Measurements from ENCODE around the gene TEX38.

The TEX38 gene

DNA sequence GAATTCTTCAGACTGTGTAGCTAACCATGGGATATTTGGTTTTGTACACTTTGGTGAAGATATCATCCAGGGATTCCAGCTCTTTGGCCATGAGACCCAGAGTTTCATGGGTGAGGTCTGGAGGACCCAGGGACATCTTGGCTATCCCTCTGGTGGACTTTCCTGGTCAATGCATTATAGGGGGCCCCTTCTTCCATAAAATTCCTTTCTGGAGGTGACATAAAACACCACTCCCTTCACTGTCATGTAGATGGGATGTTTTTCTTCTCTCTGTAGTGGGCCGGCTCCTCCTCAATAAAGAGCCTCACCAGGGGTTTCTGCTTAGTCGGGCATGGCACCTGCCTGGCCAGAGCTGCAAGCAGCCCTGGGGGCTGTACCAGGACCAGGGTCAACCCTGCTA is 5.7 kb upstream of the TEX38 start:
- H3K4me3 ChIP-seq (IDR thresholded peaks at IDR 0.05; ENCODE audit: insufficient read depth, low read depth, low read length) = no peak overlapping the region
- H3K4me2 ChIP-seq = no peak overlapping the region
- H3K4me1 ChIP-seq (ENCODE audit: low read depth, poor library complexity, severe bottlenecking) = peaks cover 7% of the 10 kb centered on the region
- no peaks in the 10 kb centered on the region for H3K36me3 ChIP-seq (ENCODE audit: insufficient read depth)
- no peak overlapping the region for H3K9ac ChIP-seq
- no peak overlapping the region for H2AFZ ChIP-seq (ENCODE audit: low read depth)
- no peaks in the 10 kb centered on the region for H3K79me2 ChIP-seq (ENCODE audit: insufficient read depth, low read depth)
- no peak overlapping the region for H3K27ac ChIP-seq
- no peaks in the 10 kb centered on the region for H3K27me3 ChIP-seq (ENCODE audit: insufficient read depth, low read depth)
- no peaks in the 10 kb centered on the region for H4K20me1 ChIP-seq (ENCODE audit: insufficient read depth)
- TF ChIP-seq, protein P1, sequence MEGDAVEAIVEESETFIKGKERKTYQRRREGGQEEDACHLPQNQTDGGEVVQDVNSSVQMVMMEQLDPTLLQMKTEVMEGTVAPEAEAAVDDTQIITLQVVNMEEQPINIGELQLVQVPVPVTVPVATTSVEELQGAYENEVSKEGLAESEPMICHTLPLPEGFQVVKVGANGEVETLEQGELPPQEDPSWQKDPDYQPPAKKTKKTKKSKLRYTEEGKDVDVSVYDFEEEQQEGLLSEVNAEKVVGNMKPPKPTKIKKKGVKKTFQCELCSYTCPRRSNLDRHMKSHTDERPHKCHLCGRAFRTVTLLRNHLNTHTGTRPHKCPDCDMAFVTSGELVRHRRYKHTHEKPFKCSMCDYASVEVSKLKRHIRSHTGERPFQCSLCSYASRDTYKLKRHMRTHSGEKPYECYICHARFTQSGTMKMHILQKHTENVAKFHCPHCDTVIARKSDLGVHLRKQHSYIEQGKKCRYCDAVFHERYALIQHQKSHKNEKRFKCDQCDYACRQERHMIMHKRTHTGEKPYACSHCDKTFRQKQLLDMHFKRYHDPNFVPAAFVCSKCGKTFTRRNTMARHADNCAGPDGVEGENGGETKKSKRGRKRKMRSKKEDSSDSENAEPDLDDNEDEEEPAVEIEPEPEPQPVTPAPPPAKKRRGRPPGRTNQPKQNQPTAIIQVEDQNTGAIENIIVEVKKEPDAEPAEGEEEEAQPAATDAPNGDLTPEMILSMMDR (conservative IDR thresholded peaks at IDR 0.05; ENCODE audit: low read depth, low read length) = no peak

DNA sequence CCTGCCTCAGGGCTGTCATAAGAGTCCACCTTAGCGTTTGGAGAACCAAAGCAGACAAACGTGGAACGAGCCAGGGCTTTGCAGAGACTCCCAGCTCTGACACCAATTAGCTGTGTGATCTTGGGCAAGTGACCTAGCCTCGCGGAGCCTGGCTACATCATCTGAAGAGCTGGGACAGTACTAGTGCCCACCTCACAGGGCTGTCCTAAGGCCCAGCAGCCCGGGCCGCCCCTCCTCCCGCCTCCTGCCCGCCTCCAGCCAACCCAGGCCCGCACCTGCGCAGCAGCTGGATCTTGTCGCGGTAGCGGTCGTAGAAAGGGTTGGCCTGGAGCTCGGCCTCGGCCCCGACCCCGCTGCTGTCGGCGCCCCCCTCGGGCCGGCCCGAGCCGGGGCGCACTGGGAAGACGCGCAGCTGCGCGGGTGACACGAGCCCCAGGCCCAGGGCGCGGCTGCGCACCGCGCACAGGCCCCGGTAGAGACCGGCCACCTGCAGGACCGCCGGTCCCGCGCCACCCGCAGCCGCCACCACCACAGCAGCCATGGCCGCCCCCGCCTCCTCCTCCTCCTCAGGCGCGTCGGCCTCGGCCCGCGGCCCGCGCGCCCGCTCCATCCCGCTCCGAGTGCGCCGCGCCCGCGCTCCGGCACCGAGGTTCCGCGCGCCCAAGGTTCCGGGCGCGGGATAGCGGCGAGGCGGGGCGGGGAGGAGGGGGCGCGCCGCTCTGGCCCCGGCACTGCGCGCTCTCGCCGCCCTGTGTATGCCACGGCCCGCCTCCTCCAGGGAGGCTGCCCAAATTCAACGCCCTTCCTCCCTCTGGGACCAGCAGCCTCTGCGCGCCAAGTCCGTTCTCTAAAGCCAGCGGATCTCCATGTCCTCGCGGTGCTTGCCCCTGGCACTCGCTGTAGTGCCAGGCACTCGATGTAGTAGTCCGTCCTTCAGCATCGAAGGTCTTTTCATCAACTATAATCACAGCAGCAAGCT is 3.6 kb upstream of the TEX38 start, which contains the start of gene ATPAF1:
Gene ATPAF1, minus strand, starts transcription at position 583 of the 979 bp plus-strand sequence. Its CDS starts 42 bp downstream, at position 541.
- H3K4me3 ChIP-seq (IDR thresholded peaks at IDR 0.05; ENCODE audit: insufficient read depth, low read depth, low read length) = peak within 1 kb of the TSS; percentile 40
- peak within 1 kb of the TSS; percentile 92 for H3K4me2 ChIP-seq
- H4K20me1 ChIP-seq (ENCODE audit: insufficient read depth) = no peaks in the 10 kb centered on the region
- H3K9ac ChIP-seq = peak within 1 kb of the TSS; percentile 52; the same call in 1 of the 2 replicates
- no peak within 1 kb of the TSS for H3K27ac ChIP-seq
- no peaks in the 10 kb centered on the region for H3K36me3 ChIP-seq (ENCODE audit: insufficient read depth)
- peak within 1 kb of the TSS; percentile 76 for H2AFZ ChIP-seq (ENCODE audit: low read depth)
- TF ChIP-seq, protein P1 (conservative IDR thresholded peaks at IDR 0.05; ENCODE audit: low read depth, low read length) = no peak
- H3K27me3 ChIP-seq (ENCODE audit: insufficient read depth, low read depth) = no peaks in the 10 kb centered on the region
- H3K4me1 ChIP-seq (ENCODE audit: low read depth, poor library complexity, severe bottlenecking) = peaks cover 7% of the 10 kb centered on the region
- no peaks in the 10 kb centered on the region for H3K79me2 ChIP-seq (ENCODE audit: insufficient read depth, low read depth)

DNA sequence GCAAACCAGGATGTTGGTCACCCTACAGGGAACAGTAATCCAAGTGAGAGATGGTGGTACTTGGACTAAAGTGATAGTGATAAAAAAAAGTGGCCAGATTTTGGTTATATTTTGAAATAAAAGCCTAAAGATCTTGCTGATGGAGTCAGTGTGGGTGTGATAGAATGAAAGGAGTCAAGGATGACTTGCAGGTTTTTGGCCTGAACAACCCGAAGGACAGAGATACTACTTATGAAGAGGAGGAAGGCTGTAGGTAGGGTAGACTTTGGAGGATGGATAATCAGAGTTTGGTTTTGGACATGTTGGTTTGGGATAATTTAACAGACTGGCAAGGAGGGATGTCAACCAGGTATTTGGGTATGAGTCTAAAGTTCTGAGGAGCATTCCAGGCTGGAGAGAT is 1.5 kb upstream of the TEX38 start:
- no peaks in the 10 kb centered on the region for H4K20me1 ChIP-seq (ENCODE audit: insufficient read depth)
- no peaks in the 10 kb centered on the region for H3K36me3 ChIP-seq (ENCODE audit: insufficient read depth)
- no peak overlapping the region for H3K9ac ChIP-seq
- no peak overlapping the region for H2AFZ ChIP-seq (ENCODE audit: low read depth)
- H3K4me2 ChIP-seq = no peak overlapping the region
- H3K4me1 ChIP-seq (ENCODE audit: low read depth, poor library complexity, severe bottlenecking) = peaks cover 11% of the 10 kb centered on the region
- H3K27ac ChIP-seq = no peak overlapping the region
- no peaks in the 10 kb centered on the region for H3K79me2 ChIP-seq (ENCODE audit: insufficient read depth, low read depth)
- no peaks in the 10 kb centered on the region for H3K27me3 ChIP-seq (ENCODE audit: insufficient read depth, low read depth)
- TF ChIP-seq, protein P1 (conservative IDR thresholded peaks at IDR 0.05; ENCODE audit: low read depth, low read length) = no peak
- H3K4me3 ChIP-seq (IDR thresholded peaks at IDR 0.05; ENCODE audit: insufficient read depth, low read depth, low read length) = no peak overlapping the region

DNA sequence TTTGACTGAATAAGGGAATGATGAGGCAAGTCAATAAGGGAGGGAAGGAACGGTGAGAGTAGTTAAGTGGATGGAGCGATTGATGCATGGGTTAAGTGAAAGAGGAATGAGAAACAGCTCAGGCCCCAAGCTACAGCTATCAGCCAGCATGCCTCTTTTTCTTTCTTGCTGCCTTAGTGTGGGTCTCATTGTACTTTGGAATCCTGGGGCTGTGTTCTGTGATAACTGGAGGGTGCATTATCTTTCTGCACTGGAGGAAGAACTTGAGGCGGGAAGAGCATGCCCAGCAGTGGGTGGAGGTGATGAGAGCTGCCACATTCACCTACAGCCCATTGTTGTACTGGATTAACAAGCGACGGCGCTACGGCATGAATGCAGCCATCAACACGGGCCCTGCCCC is 1.0 kb downstream of the TEX38 start:
- TF ChIP-seq, protein P1 (conservative IDR thresholded peaks at IDR 0.05; ENCODE audit: low read depth, low read length) = no peak

More for the DNA sequence above, 1.0 kb downstream of the TEX38 start:
- Histone ChIP-seq H3K27ac (no peak overlapping the region), H3K27me3 (ENCODE audit: insufficient read depth, low read depth) (no peaks in the 10 kb centered on the region), H3K4me2 (no peak overlapping the region), H3K4me3 (IDR thresholded peaks at IDR 0.05; ENCODE audit: insufficient read depth, low read depth, low read length) (no peak overlapping the region), H2AFZ (ENCODE audit: low read depth) (no peak overlapping the region), H4K20me1 (ENCODE audit: insufficient read depth) (no peaks in the 10 kb centered on the region), H3K4me1 (ENCODE audit: low read depth, poor library complexity, severe bottlenecking) (peaks cover 27% of the 10 kb centered on the region), H3K79me2 (ENCODE audit: insufficient read depth, low read depth) (no peaks in the 10 kb centered on the region), H3K36me3 (ENCODE audit: insufficient read depth) (no peaks in the 10 kb centered on the region), H3K9ac (no peak overlapping the region)
